LNCAP (cell line): ENCODE results near the gene CASZ1.

ENCODE experiments used
- CTCF ChIP-seq: fragments of 450-650 bp; IDR thresholded peaks from 2 replicates; pipeline ENCODE4 v1.5.1; 2017; ENCODE audit warnings: mild to moderate bottlenecking

Gene CASZ1

GRCh38 chr1:10665930-10666850 is 130.3 kb downstream of the CASZ1 start:
- TF ChIP-seq CTCF = no peak

- TF ChIP-seq CTCF = no peak
Measured at GRCh38 chr1:10665226-10665625, 131.2 kb downstream of the CASZ1 start.

- no peak for TF ChIP-seq CTCF
Measured at GRCh38 chr1:10664251-10664650, 132.2 kb downstream of the CASZ1 start.

- TF ChIP-seq CTCF = no peak
Measured at GRCh38 chr1:10663678-10664035, 132.8 kb downstream of the CASZ1 start.

GRCh38 chr1:10662824-10663677 is 133.4 kb downstream of the CASZ1 start:
- no peak for TF ChIP-seq CTCF

GRCh38 chr1:10662090-10662688 is 134.3 kb downstream of the CASZ1 start:
- TF ChIP-seq CTCF = no peak

- TF ChIP-seq CTCF = no peak
Measured at GRCh38 chr1:10661453-10661852, 135.0 kb downstream of the CASZ1 start.
